ENCODE results near the gene C5orf47. TPM values are rescaled to one million over a fixed set of nuclear protein-coding genes. Genes with fewer than 3 reads are reported as not detected.

The C5orf47 gene
- total RNA-seq, 4 donors from 2014 or later: not detected

DNA sequence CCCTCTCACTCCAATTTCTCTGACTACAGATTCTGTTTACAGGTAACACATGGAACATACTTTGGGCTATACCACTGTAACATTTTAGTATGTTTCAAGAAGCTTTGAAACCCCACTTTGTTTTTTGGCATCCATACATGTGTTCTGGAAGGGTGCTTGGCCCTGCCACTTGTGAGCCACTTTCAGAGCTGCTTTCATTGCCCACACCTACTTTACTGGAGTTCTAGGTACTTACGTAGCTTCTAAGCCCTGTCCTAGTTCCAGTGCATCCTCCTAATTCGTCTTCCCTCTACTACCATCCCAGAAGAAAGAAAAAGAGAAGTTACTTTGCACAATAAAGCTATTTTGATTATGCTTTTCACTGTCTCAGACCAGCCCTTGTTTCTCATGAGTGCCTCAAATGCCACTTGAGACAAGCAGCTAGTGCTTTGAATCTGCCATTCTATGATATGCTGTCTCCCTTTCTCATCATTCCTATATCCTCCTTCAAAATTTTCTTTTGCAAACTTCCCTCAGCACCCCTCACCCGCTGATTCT is 26.5 kb upstream of the C5orf47 start:
- TF ChIP-seq, protein P1, sequence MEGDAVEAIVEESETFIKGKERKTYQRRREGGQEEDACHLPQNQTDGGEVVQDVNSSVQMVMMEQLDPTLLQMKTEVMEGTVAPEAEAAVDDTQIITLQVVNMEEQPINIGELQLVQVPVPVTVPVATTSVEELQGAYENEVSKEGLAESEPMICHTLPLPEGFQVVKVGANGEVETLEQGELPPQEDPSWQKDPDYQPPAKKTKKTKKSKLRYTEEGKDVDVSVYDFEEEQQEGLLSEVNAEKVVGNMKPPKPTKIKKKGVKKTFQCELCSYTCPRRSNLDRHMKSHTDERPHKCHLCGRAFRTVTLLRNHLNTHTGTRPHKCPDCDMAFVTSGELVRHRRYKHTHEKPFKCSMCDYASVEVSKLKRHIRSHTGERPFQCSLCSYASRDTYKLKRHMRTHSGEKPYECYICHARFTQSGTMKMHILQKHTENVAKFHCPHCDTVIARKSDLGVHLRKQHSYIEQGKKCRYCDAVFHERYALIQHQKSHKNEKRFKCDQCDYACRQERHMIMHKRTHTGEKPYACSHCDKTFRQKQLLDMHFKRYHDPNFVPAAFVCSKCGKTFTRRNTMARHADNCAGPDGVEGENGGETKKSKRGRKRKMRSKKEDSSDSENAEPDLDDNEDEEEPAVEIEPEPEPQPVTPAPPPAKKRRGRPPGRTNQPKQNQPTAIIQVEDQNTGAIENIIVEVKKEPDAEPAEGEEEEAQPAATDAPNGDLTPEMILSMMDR (IDR thresholded peaks at IDR 0.05): no peak
- no peak for TF ChIP-seq EP300 (IDR thresholded peaks at IDR 0.05; ENCODE audit: low read depth)
- no peak for TF ChIP-seq POLR2A (IDR thresholded peaks at IDR 0.05)
- TF ChIP-seq POLR2AphosphoS5 (IDR thresholded peaks at IDR 0.05): no peak
- H3K27me3 ChIP-seq: no peaks in the 10 kb centered on the region
- peak overlapping the region in 1 of 4 donors; percentile 60 for H3K27ac ChIP-seq
- H3K4me3 ChIP-seq: no peak overlapping the region
- H3K9me3 ChIP-seq: no peaks in the 10 kb centered on the region
- intact Hi-C loops (cut with DNase I; ENCODE audit: low total_unique reads) (no loop called here), in situ Hi-C loops (cut with MboI; ENCODE audit: low pct_ligation_motif_present in 1 of 4, low pct_unique_long_range_greater_than_20kb in 1 of 4, low sequenced_read_pairs in 3 of 4) (loop anchor here in 1 of 4 donors (25.0 kb wide), 1 partner anchor 675 kb away; no protein-coding TSS in a partner anchor)
- H3K36me3 ChIP-seq: peaks cover 0 to 15% (median 2%) of the 10 kb centered on the region in 4 donors
- peaks cover 0 to 4% (median 0%) of the 10 kb centered on the region in 4 donors for H3K4me1 ChIP-seq
- no peak for DNase-seq
- WGBS, 2 donors (ENCODE audit: low coverage in 1 of 2): 88 to 97% methylated on average over 2 to 3 of the region's 3 CpGs

GRCh38 chr5:173963182-173963838 is 25.7 kb upstream of the C5orf47 start:
- no peaks in the 10 kb centered on the region for H3K9me3 ChIP-seq
- TF ChIP-seq EP300 (IDR thresholded peaks at IDR 0.05; ENCODE audit: low read depth) (no peak), POLR2AphosphoS5 (IDR thresholded peaks at IDR 0.05) (no peak), POLR2A (IDR thresholded peaks at IDR 0.05) (no peak)
- TF ChIP-seq, protein P1 (IDR thresholded peaks at IDR 0.05): no peak
- peak overlapping the region in 3 of 4 donors; percentile 22 to 28 (median 22) for H3K4me3 ChIP-seq
- in situ Hi-C loops (cut with MboI; ENCODE audit: low pct_ligation_motif_present in 1 of 4, low pct_unique_long_range_greater_than_20kb in 1 of 4, low sequenced_read_pairs in 3 of 4) (loop anchor here in 1 of 4 donors (25.0 kb wide), 1 partner anchor 676 kb away; no protein-coding TSS in a partner anchor), intact Hi-C loops (cut with DNase I; ENCODE audit: low total_unique reads) (no loop called here)
- H3K4me1 ChIP-seq: peaks cover 0 to 4% (median 0%) of the 10 kb centered on the region in 4 donors
- no peaks in the 10 kb centered on the region for H3K27me3 ChIP-seq
- no peak for DNase-seq
- peaks cover 0 to 7% (median 0%) of the 10 kb centered on the region in 4 donors for H3K36me3 ChIP-seq
- 37% methylated on average over 9 to 10 of the region's 10 CpGs for WGBS, 2 donors (ENCODE audit: low coverage in 1 of 2)
- H3K27ac ChIP-seq: peak overlapping the region in 3 of 4 donors; percentile 8 to 68 (median 60)

DNA sequence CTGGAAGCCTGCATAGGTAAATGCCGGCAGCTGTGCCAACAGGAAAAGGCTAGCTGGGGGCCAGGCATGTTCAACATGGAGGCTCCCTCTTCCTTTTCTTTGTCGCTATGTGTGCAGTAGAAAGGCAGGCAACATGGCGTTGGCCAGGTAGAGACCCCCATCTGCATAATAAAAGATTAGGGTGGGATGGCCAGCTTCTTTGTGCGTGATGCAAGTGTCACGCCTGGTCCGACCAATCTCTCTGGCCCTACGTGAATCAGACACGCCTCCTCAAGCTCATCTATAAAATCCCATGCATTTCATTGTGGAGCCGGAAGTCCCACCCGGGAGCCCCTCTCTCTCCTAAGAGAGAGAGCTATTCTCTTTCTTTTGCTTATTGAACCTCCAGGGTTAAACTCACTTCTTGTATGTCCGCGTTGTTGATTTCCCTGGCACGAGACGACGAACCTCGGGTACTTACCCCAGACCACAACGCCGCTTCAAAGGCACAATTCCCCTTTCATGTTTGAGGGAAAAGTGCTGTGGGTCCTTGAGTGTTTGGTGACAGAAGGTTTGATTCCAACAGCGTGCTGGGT is 25.0 kb upstream of the C5orf47 start:
- TF ChIP-seq EP300 (IDR thresholded peaks at IDR 0.05; ENCODE audit: low read depth): no peak
- peak; percentile 34 for TF ChIP-seq POLR2A (IDR thresholded peaks at IDR 0.05)
- TF ChIP-seq POLR2AphosphoS5 (IDR thresholded peaks at IDR 0.05): no peak
- intact Hi-C loops (cut with DNase I; ENCODE audit: low total_unique reads): no loop called here
- H3K36me3 ChIP-seq: peaks cover 0 to 4% (median 0%) of the 10 kb centered on the region in 4 donors
- H3K9me3 ChIP-seq: no peaks in the 10 kb centered on the region
- in situ Hi-C loops (cut with MboI; ENCODE audit: low pct_ligation_motif_present in 1 of 4, low pct_unique_long_range_greater_than_20kb in 1 of 4, low sequenced_read_pairs in 3 of 4): loop anchor here in 1 of 4 donors (25.0 kb wide), 1 partner anchor 677 kb away; no protein-coding TSS in a partner anchor
- 40 to 51% methylated on average over 2 to 19 of the region's 19 CpGs for WGBS, 2 donors (ENCODE audit: low coverage in 1 of 2)
- H3K4me1 ChIP-seq: peaks cover 0 to 4% (median 0%) of the 10 kb centered on the region in 4 donors
- DNase-seq: peak; percentile 41
- H3K27ac ChIP-seq: peak overlapping the region in 3 of 4 donors; percentile 8 to 68 (median 60)
- no peaks in the 10 kb centered on the region for H3K27me3 ChIP-seq
- peak overlapping the region in 3 of 4 donors; percentile 22 to 28 (median 22) for H3K4me3 ChIP-seq

- intact Hi-C loops (cut with DNase I; ENCODE audit: low total_unique reads) (no loop called here), in situ Hi-C loops (cut with MboI; ENCODE audit: low pct_ligation_motif_present in 1 of 4, low pct_unique_long_range_greater_than_20kb in 1 of 4, low sequenced_read_pairs in 3 of 4) (loop anchor here in 1 of 4 donors (25.0 kb wide), 1 partner anchor 677 kb away; no protein-coding TSS in a partner anchor)
- Histone ChIP-seq H3K4me1 (peaks cover 0 to 4% (median 0%) of the 10 kb centered on the region in 4 donors), H3K4me3 (no peak overlapping the region), H3K27me3 (no peaks in the 10 kb centered on the region), H3K36me3 (peaks cover 0 to 4% (median 0%) of the 10 kb centered on the region in 4 donors), H3K9me3 (no peaks in the 10 kb centered on the region), H3K27ac (no peak overlapping the region)
- WGBS, 2 donors (ENCODE audit: low coverage in 1 of 2): 60 to 88% methylated on average over 1 of the region's 1 CpG
- TF ChIP-seq POLR2AphosphoS5 (IDR thresholded peaks at IDR 0.05) (no peak), POLR2A (IDR thresholded peaks at IDR 0.05) (no peak)
- TF ChIP-seq, protein P1 (IDR thresholded peaks at IDR 0.05): no peak
- DNase-seq: no peak
Observed at GRCh38 chr5:173964506-173964905, 24.5 kb upstream of the C5orf47 start.

Measured in transverse colon (tissue), 4 donors.